Measurements from ENCODE around the gene WNT7B. TPM values are rescaled to one million over a fixed set of nuclear protein-coding genes. Genes with fewer than 3 reads are reported as not detected.

The WNT7B gene
- total RNA-seq, 2 experiments from 2014 or later = not detected

- CTCF ChIA-PET = no interaction called here
- Mint-ChIP-seq H3K4me3 (no peak overlapping the region), H3K4me1 (ENCODE audit: low read depth) (no peaks in the 10 kb centered on the region), H3K9me3 (ENCODE audit: insufficient read depth) (no peaks in the 10 kb centered on the region), H3K27me3 (ENCODE audit: low read depth) (peaks cover 16% of the 10 kb centered on the region), H3K27ac (no peak overlapping the region), H3K36me3 (ENCODE audit: low read depth) (no peaks in the 10 kb centered on the region)
- POLR2A ChIA-PET = interaction anchor here (0.6 kb wide), 1 partner anchor 370 kb away, joined by 3 read pairs; the partner anchor contains the start of gene TRMU
- ATAC-seq (no peak), DNase-seq (no peak)
Measured at GRCh38 chr22:45965563-45965962, 11.4 kb downstream of the WNT7B start.

- H3K4me1 Mint-ChIP-seq (ENCODE audit: low read depth) = no peaks in the 10 kb centered on the region
- no peaks in the 10 kb centered on the region for H3K36me3 Mint-ChIP-seq (ENCODE audit: low read depth)
- peaks cover 12% of the 10 kb centered on the region for H3K27me3 Mint-ChIP-seq (ENCODE audit: low read depth)
- ATAC-seq (no peak), DNase-seq (no peak)
- no peak overlapping the region for H3K4me3 Mint-ChIP-seq
- ChIA-PET CTCF (no interaction called here), POLR2A (no interaction called here)
- H3K9me3 Mint-ChIP-seq (ENCODE audit: insufficient read depth) = no peaks in the 10 kb centered on the region
- no peak overlapping the region for H3K27ac Mint-ChIP-seq
Measured at GRCh38 chr22:45964926-45965527, 11.9 kb downstream of the WNT7B start.

GRCh38 chr22:45964372-45964771 is 12.6 kb downstream of the WNT7B start:
- no peak for ATAC-seq
- Mint-ChIP-seq H3K9me3 (ENCODE audit: insufficient read depth) (no peaks in the 10 kb centered on the region), H3K27ac (no peak overlapping the region), H3K4me3 (no peak overlapping the region), H3K36me3 (ENCODE audit: low read depth) (no peaks in the 10 kb centered on the region), H3K27me3 (ENCODE audit: low read depth) (peaks cover 6% of the 10 kb centered on the region), H3K4me1 (ENCODE audit: low read depth) (no peaks in the 10 kb centered on the region)
- ChIA-PET POLR2A (no interaction called here), CTCF (no interaction called here)
- no peak for DNase-seq

GRCh38 chr22:45963821-45964220 is 13.1 kb downstream of the WNT7B start:
- POLR2A ChIA-PET = no interaction called here
- CTCF ChIA-PET = no interaction called here

GRCh38 chr22:45962756-45963324 is 14.1 kb downstream of the WNT7B start:
- Mint-ChIP-seq H3K36me3 (ENCODE audit: low read depth) (no peaks in the 10 kb centered on the region), H3K27me3 (ENCODE audit: low read depth) (no peaks in the 10 kb centered on the region), H3K27ac (no peak overlapping the region), H3K9me3 (ENCODE audit: insufficient read depth) (no peaks in the 10 kb centered on the region), H3K4me3 (no peak overlapping the region), H3K4me1 (ENCODE audit: low read depth) (no peaks in the 10 kb centered on the region)
- no peak for DNase-seq
- POLR2A ChIA-PET = no interaction called here
- CTCF ChIA-PET = no interaction called here
- ATAC-seq = no peak

More at GRCh38 chr22:45963821-45964220, 13.1 kb downstream of the WNT7B start:
- H3K36me3 Mint-ChIP-seq (ENCODE audit: low read depth) = no peaks in the 10 kb centered on the region
- no peaks in the 10 kb centered on the region for H3K4me1 Mint-ChIP-seq (ENCODE audit: low read depth)
- H3K27ac Mint-ChIP-seq = no peak overlapping the region
- no peak overlapping the region for H3K4me3 Mint-ChIP-seq
- no peaks in the 10 kb centered on the region for H3K9me3 Mint-ChIP-seq (ENCODE audit: insufficient read depth)
- peaks cover 5% of the 10 kb centered on the region for H3K27me3 Mint-ChIP-seq (ENCODE audit: low read depth)
- ATAC-seq = no peak
- no peak for DNase-seq

- Mint-ChIP-seq H3K36me3 (ENCODE audit: low read depth) (no peaks in the 10 kb centered on the region), H3K4me3 (no peak overlapping the region), H3K27ac (no peak overlapping the region), H3K4me1 (ENCODE audit: low read depth) (no peaks in the 10 kb centered on the region), H3K9me3 (ENCODE audit: insufficient read depth) (no peaks in the 10 kb centered on the region), H3K27me3 (ENCODE audit: low read depth) (no peaks in the 10 kb centered on the region)
- no peak for DNase-seq
- no peak for ATAC-seq
- ChIA-PET CTCF (no interaction called here), POLR2A (no interaction called here)
Measured at GRCh38 chr22:45962434-45962718, 14.6 kb downstream of the WNT7B start.

GRCh38 chr22:45961679-45962433 is 15.1 kb downstream of the WNT7B start:
- DNase-seq (no peak), ATAC-seq (no peak)
- Mint-ChIP-seq H3K4me3 (no peak overlapping the region), H3K36me3 (ENCODE audit: low read depth) (no peaks in the 10 kb centered on the region), H3K9me3 (ENCODE audit: insufficient read depth) (no peaks in the 10 kb centered on the region), H3K27ac (no peak overlapping the region), H3K4me1 (ENCODE audit: low read depth) (no peaks in the 10 kb centered on the region), H3K27me3 (ENCODE audit: low read depth) (no peaks in the 10 kb centered on the region)
- ChIA-PET CTCF (no interaction called here), POLR2A (no interaction called here)

- ATAC-seq (no peak), DNase-seq (no peak)
- POLR2A ChIA-PET = no interaction called here
- H3K36me3 Mint-ChIP-seq (ENCODE audit: low read depth) = no peaks in the 10 kb centered on the region
- H3K4me1 Mint-ChIP-seq (ENCODE audit: low read depth) = no peaks in the 10 kb centered on the region
- H3K27me3 Mint-ChIP-seq (ENCODE audit: low read depth) = no peaks in the 10 kb centered on the region
- H3K9me3 Mint-ChIP-seq (ENCODE audit: insufficient read depth) = no peaks in the 10 kb centered on the region
- H3K27ac Mint-ChIP-seq = no peak overlapping the region
- H3K4me3 Mint-ChIP-seq = no peak overlapping the region
- CTCF ChIA-PET = no interaction called here
Measured at GRCh38 chr22:45960477-45961386, 16.2 kb downstream of the WNT7B start.

GRCh38 chr22:45959719-45960476 is 17.1 kb downstream of the WNT7B start:
- Mint-ChIP-seq H3K4me3 (no peak overlapping the region), H3K4me1 (ENCODE audit: low read depth) (no peaks in the 10 kb centered on the region), H3K36me3 (ENCODE audit: low read depth) (no peaks in the 10 kb centered on the region), H3K9me3 (ENCODE audit: insufficient read depth) (no peaks in the 10 kb centered on the region), H3K27me3 (ENCODE audit: low read depth) (no peaks in the 10 kb centered on the region), H3K27ac (no peak overlapping the region)
- no peak for DNase-seq
- ChIA-PET POLR2A (no interaction called here), CTCF (no interaction called here)
- no peak for ATAC-seq

- Mint-ChIP-seq H3K9me3 (ENCODE audit: insufficient read depth) (no peaks in the 10 kb centered on the region), H3K36me3 (ENCODE audit: low read depth) (no peaks in the 10 kb centered on the region), H3K4me3 (no peak overlapping the region), H3K27ac (no peak overlapping the region), H3K27me3 (ENCODE audit: low read depth) (peaks cover 2% of the 10 kb centered on the region), H3K4me1 (ENCODE audit: low read depth) (no peaks in the 10 kb centered on the region)
- POLR2A ChIA-PET = no interaction called here
- no peak for DNase-seq
- CTCF ChIA-PET = no interaction called here
- no peak for ATAC-seq
Measured at GRCh38 chr22:45958971-45959370, 18.0 kb downstream of the WNT7B start.

GRCh38 chr22:45957826-45958225 is 19.1 kb downstream of the WNT7B start:
- ChIA-PET POLR2A (no interaction called here), CTCF (no interaction called here)
- ATAC-seq (no peak), DNase-seq (no peak)
- Mint-ChIP-seq H3K36me3 (ENCODE audit: low read depth) (no peaks in the 10 kb centered on the region), H3K9me3 (ENCODE audit: insufficient read depth) (no peaks in the 10 kb centered on the region), H3K27ac (no peak overlapping the region), H3K4me1 (ENCODE audit: low read depth) (no peaks in the 10 kb centered on the region), H3K4me3 (no peak overlapping the region), H3K27me3 (ENCODE audit: low read depth) (peaks cover 7% of the 10 kb centered on the region)

Data from activated CD8-positive, alpha-beta T cell treated with anti-CD3 and anti-CD28 coated beads, Interleukin-2, amount 10 ng/mL, durations not matched to agents 7 days and 5 days (primary cell).